Measurements from ENCODE around the gene SHANK2. TPM values are rescaled to one million over a fixed set of nuclear protein-coding genes. Genes with fewer than 3 reads are reported as not detected.
A peak's percentile ranks its signal among the peaks of the same experiment; 100 is the strongest.
"Not testable (repeated sequence)": the region's sequence is repeated elsewhere in the genome, so short reads cannot be mapped to it uniquely, and the experiment has no call there.

Gene SHANK2
- total RNA-seq, 2 donors from 2014 or later: 22.3 to 49.6 TPM

GRCh38 chr11:71236836-71237475, 15.4 kb downstream of the SHANK2 start:
- Mint-ChIP-seq H3K36me3 (ENCODE audit: low read depth) (peaks cover 38% of the 10 kb centered on the region), H3K27me3 (ENCODE audit: insufficient read depth) (no peaks in the 10 kb centered on the region), H3K4me3 (no peak overlapping the region), H3K9me3 (no peaks in the 10 kb centered on the region), H3K27ac (no peak overlapping the region), H3K4me1 (peaks cover 12% of the 10 kb centered on the region)
- Histone ChIP-seq H3K9me3 (ENCODE audit: control insufficient read depth, low read length) (no peaks in the 10 kb centered on the region), H3K4me3 (ENCODE audit: low read length) (no peak overlapping the region), H3K27ac (ENCODE audit: low read depth, low read length) (no peak overlapping the region), H3K36me3 (ENCODE audit: control insufficient read depth, insufficient read depth, low read length) (no peaks in the 10 kb centered on the region), H3K4me1 (ENCODE audit: control insufficient read depth, insufficient read depth, low read length) (no peaks in the 10 kb centered on the region), H3K9ac (ENCODE audit: extremely low read depth, low read length, poor library complexity, severe bottlenecking) (no peak overlapping the region), H3K27me3 (ENCODE audit: control insufficient read depth, insufficient read depth, low read length, poor library complexity, severe bottlenecking) (no peaks in the 10 kb centered on the region)
- peak; percentile 28 for DNase-seq
- no peak for TF ChIP-seq CTCF (conservative IDR thresholded peaks at IDR 0.05)
- 94% methylated on average over 9 to 12 of the region's 12 CpGs for WGBS, 2 experiments (ENCODE audit: insufficient coverage in 1 of 2, insufficient read length in 1 of 2)

- no peak overlapping the region for H3K4me3 Mint-ChIP-seq
- no peak for TF ChIP-seq CTCF (conservative IDR thresholded peaks at IDR 0.05)
- H3K36me3 Mint-ChIP-seq (ENCODE audit: low read depth): peaks cover 33% of the 10 kb centered on the region
- no peaks in the 10 kb centered on the region for H3K27me3 Mint-ChIP-seq (ENCODE audit: insufficient read depth)
- Histone ChIP-seq H3K4me3 (ENCODE audit: low read length) (no peak overlapping the region), H3K36me3 (ENCODE audit: control insufficient read depth, insufficient read depth, low read length) (no peaks in the 10 kb centered on the region), H3K27me3 (ENCODE audit: control insufficient read depth, insufficient read depth, low read length, poor library complexity, severe bottlenecking) (no peaks in the 10 kb centered on the region), H3K27ac (ENCODE audit: low read depth, low read length) (no peak overlapping the region), H3K4me1 (ENCODE audit: control insufficient read depth, insufficient read depth, low read length) (no peaks in the 10 kb centered on the region), H3K9me3 (ENCODE audit: control insufficient read depth, low read length) (no peaks in the 10 kb centered on the region), H3K9ac (ENCODE audit: extremely low read depth, low read length, poor library complexity, severe bottlenecking) (no peak overlapping the region)
- no peak overlapping the region for H3K27ac Mint-ChIP-seq
- DNase-seq: peak; percentile 25
- no peaks in the 10 kb centered on the region for H3K9me3 Mint-ChIP-seq
- H3K4me1 Mint-ChIP-seq: peaks cover 8% of the 10 kb centered on the region
- WGBS, 2 experiments (ENCODE audit: insufficient coverage in 1 of 2, insufficient read length in 1 of 2): 92 to 95% methylated on average over 4 to 8 of the region's 8 CpGs
These were observed 16.7 kb downstream of the SHANK2 start for GRCh38 chr11:71235719-71236118.

- not testable (repeated sequence) for H3K4me1 ChIP-seq (ENCODE audit: control insufficient read depth, insufficient read depth, low read length); H3K4me1 Mint-ChIP-seq; H3K4me3 ChIP-seq (ENCODE audit: low read length); H3K36me3 ChIP-seq (ENCODE audit: control insufficient read depth, insufficient read depth, low read length); H3K27me3 ChIP-seq (ENCODE audit: control insufficient read depth, insufficient read depth, low read length, poor library complexity, severe bottlenecking); H3K27me3 Mint-ChIP-seq (ENCODE audit: insufficient read depth); H3K9me3 Mint-ChIP-seq; H3K27ac Mint-ChIP-seq; H3K9ac ChIP-seq (ENCODE audit: extremely low read depth, low read length, poor library complexity, severe bottlenecking); H3K27ac ChIP-seq (ENCODE audit: low read depth, low read length); H3K4me3 Mint-ChIP-seq; H3K9me3 ChIP-seq (ENCODE audit: control insufficient read depth, low read length)
- peaks cover 26% of the 10 kb centered on the region for H3K36me3 Mint-ChIP-seq (ENCODE audit: low read depth)
- 94 to 98% methylated on average over 11 to 22 of the region's 22 CpGs for WGBS, 2 experiments (ENCODE audit: insufficient coverage in 1 of 2, insufficient read length in 1 of 2)
- DNase-seq: peak; percentile 19
These were observed 18.2 kb downstream of the SHANK2 start for GRCh38 chr11:71233896-71234852.
